Activated CD8-positive, alpha-beta memory T cell treated with anti-CD3 and anti-CD28 coated beads, Interleukin-2, amount 50 U/mL, for 1 hour (primary cell): ENCODE data around the gene COL25A1.
"Not testable (repeated sequence)": the region's sequence is repeated elsewhere in the genome, so short reads cannot be mapped to it uniquely, and the experiment has no call there.

ENCODE experiments used
- DNase-seq: peaks from one replicate; pipeline ENCODE4 v3.0.0-alpha.2; 2020; ENCODE audit errors: extremely low read depth

COL25A1 gene

GRCh38 chr4:109011241-109012026 is 291.0 kb downstream of the COL25A1 start:
- DNase-seq: no peak

GRCh38 chr4:109010521-109010920 is 291.9 kb downstream of the COL25A1 start:
- DNase-seq: no peak

- no peak for DNase-seq
Observed at GRCh38 chr4:109009909-109010308, 292.5 kb downstream of the COL25A1 start.

- DNase-seq: no peak
Observed at GRCh38 chr4:109007976-109008375, 294.5 kb downstream of the COL25A1 start.

- no peak for DNase-seq
Observed at GRCh38 chr4:109005523-109005922, 296.9 kb downstream of the COL25A1 start.

- no peak for DNase-seq
Observed at GRCh38 chr4:109004418-109004817, 298.0 kb downstream of the COL25A1 start.

- no peak for DNase-seq
Observed at GRCh38 chr4:109003964-109004363, 298.5 kb downstream of the COL25A1 start.

- no peak for DNase-seq
Observed at GRCh38 chr4:108991551-108992328, 310.7 kb downstream of the COL25A1 start.

- DNase-seq: no peak
Observed at GRCh38 chr4:108988464-108989195, 313.8 kb downstream of the COL25A1 start.

- not testable (repeated sequence) for DNase-seq
Observed at GRCh38 chr4:108984495-108984894, 318.0 kb downstream of the COL25A1 start.

GRCh38 chr4:108982402-108983185 is 319.9 kb downstream of the COL25A1 start:
- DNase-seq: no peak

- no peak for DNase-seq
Observed at GRCh38 chr4:108980455-108981239, 321.8 kb downstream of the COL25A1 start.

- no peak for DNase-seq
Observed at GRCh38 chr4:108979759-108980158, 322.7 kb downstream of the COL25A1 start.

GRCh38 chr4:108978066-108978465 is 324.4 kb downstream of the COL25A1 start:
- DNase-seq: no peak

GRCh38 chr4:108972613-108973283 is 329.7 kb downstream of the COL25A1 start:
- DNase-seq: no peak

- no peak for DNase-seq
Observed at GRCh38 chr4:108971473-108971872, 331.0 kb downstream of the COL25A1 start.

GRCh38 chr4:108965472-108966076 is 336.9 kb downstream of the COL25A1 start:
- no peak for DNase-seq

- DNase-seq: no peak
Observed at GRCh38 chr4:108965016-108965415, 337.4 kb downstream of the COL25A1 start.

- DNase-seq: no peak
Observed at GRCh38 chr4:108963910-108964309, 338.5 kb downstream of the COL25A1 start.

GRCh38 chr4:108959491-108959890 is 343.0 kb downstream of the COL25A1 start:
- no peak for DNase-seq
